Small intestine (tissue), 16 donors: ENCODE results near the gene TSC22D2. TPM values are rescaled to one million over a fixed set of nuclear protein-coding genes. Genes with fewer than 3 reads are reported as not detected.

ENCODE experiments used
- DNase-seq, 2 donors: peaks; one replicate each; pipeline versions ENCODE4 v3.0.0 to v3.0.0-alpha.2; 2013
- FAIRE-seq: peaks from 2 replicates; lab custom pipeline; 2012; peaks lifted over from hg19 to GRCh38; lab: Jason Lieb, UNC
- H3K27ac ChIP-seq, 3 donors: one replicate each; pipeline ENCODE4 v1.5.1; 2013; ENCODE audit warnings: low read length in 2 of 3, mild to moderate bottlenecking in 2 of 3, control low read depth in 1 of 3, inconsistent platforms in 1 of 3, low read depth in 1 of 3, moderate library complexity in 1 of 3
- H3K27me3 ChIP-seq, 3 donors: one replicate each; pipeline ENCODE4 v1.6.1; 2013; ENCODE audit warnings: low read length in 3 of 3, inconsistent platforms in 1 of 3; ENCODE audit not compliant: control insufficient read depth in 3 of 3, insufficient read depth in 3 of 3
- H3K36me3 ChIP-seq, 3 donors: one replicate each; pipeline ENCODE4 v1.6.1; 2013; ENCODE audit warnings: low read length in 3 of 3, inconsistent platforms in 1 of 3, low read depth in 1 of 3, mild to moderate bottlenecking in 1 of 3, moderate library complexity in 1 of 3; ENCODE audit not compliant: control insufficient read depth in 3 of 3, insufficient read depth in 2 of 3
- H3K4me1 ChIP-seq, 3 donors: one replicate each; pipeline ENCODE4 v1.6.1; 2013; ENCODE audit warnings: low read length in 2 of 3, inconsistent platforms in 1 of 3, low read depth in 1 of 3, mild to moderate bottlenecking in 1 of 3, moderate library complexity in 1 of 3; ENCODE audit not compliant: control insufficient read depth in 3 of 3, insufficient read depth in 2 of 3
- H3K4me3 ChIP-seq, 3 donors: one replicate each; pipeline ENCODE4 v1.5.1; 2013; ENCODE audit warnings: low read length in 3 of 3, control low read depth in 1 of 3, inconsistent platforms in 1 of 3, low read depth in 1 of 3, mild to moderate bottlenecking in 1 of 3, moderate library complexity in 1 of 3
- H3K9me3 ChIP-seq, 2 donors: one replicate each; pipeline ENCODE4 v1.6.1; 2013; ENCODE audit warnings: low read depth in 1 of 2, low read length in 1 of 2; ENCODE audit not compliant: control insufficient read depth in 2 of 2, insufficient read depth in 1 of 2
- WGBS, 3 donors: extraction: QIAGEN DNeasy Blood & Tissue Kit; methylation state at CpG; one replicate each; pipeline ENCODE4 v1.1.7; 2013; 5-methylcytosine and 5-hydroxymethylcytosine counted together
- long read RNA-seq, 10 donors: transcript quantifications; one replicate each; lab custom pipeline, GENCODE V29; 2026
- polyA plus RNA-seq, 4 donors: library from polyadenylated mRNA; stranded (reverse) in 3 of 4; unstranded in 1 of 4; fragments of 200-250 nt in 3 of 4; fragments of 120-200 nt in 1 of 4; gene quantifications; one replicate each; pipeline versions ENCODE4 v1.2.1 to v1.2.3, GENCODE V29; 2013
- donor health status: healthy with polysubstance abuse.
- donor health status: control.
- donor health status: control.
- donor health status: Bipolar disorder and iron deficiency.
- donor health status: healthy.

TSC22D2 gene
- polyA plus RNA-seq: 10 to 100 TPM in 1 of 4 donors, 1 to 10 TPM in 3; 5.9 to 48.7 (median 7.5) TPM
- long read RNA-seq, donor 1: 0 reads
- long read RNA-seq, donor 2, transcript TSC22D2-203 (3 exons, 2,093 nt): major isoform, 6 of 8 reads
- long read RNA-seq, donor 2, partial matches to known transcripts: 0 of 8 reads
- long read RNA-seq, donor 2, other reads (novel, unspliced or antisense): 0 of 8 reads
- long read RNA-seq, donor 3, transcript TSC22D2-202 (2 exons, 930 nt): major isoform, 5 of 7 reads
- long read RNA-seq, donor 3, partial matches to known transcripts: 0 of 7 reads
- long read RNA-seq, donor 3, other reads (novel, unspliced or antisense): 0 of 7 reads
- long read RNA-seq, donor 4, partial matches to known transcripts: 0 of 1 reads
- long read RNA-seq, donor 4, other reads (novel, unspliced or antisense): 0 of 1 reads
- long read RNA-seq, donor 5, partial matches to known transcripts: 17 of 21 reads
- long read RNA-seq, donor 5, other reads (novel, unspliced or antisense): 0 of 21 reads
- long read RNA-seq, donor 6, transcript TSC22D2-203 (3 exons, 2,093 nt): major isoform, 11 of 299 reads
- long read RNA-seq, donor 6, partial matches to known transcripts: 287 of 299 reads
- long read RNA-seq, donor 6, other reads (novel, unspliced or antisense): 0 of 299 reads
- long read RNA-seq, donor 7: 0 reads
- long read RNA-seq, donor 8, partial matches to known transcripts: 0 of 1 reads
- long read RNA-seq, donor 8, other reads (novel, unspliced or antisense): 0 of 1 reads
- long read RNA-seq, donor 9, partial matches to known transcripts: 17 of 20 reads
- long read RNA-seq, donor 9, other reads (novel, unspliced or antisense): 0 of 20 reads
- long read RNA-seq, donor 10, transcript TSC22D2-203 (3 exons, 2,093 nt): major isoform, 8 of 14 reads
- long read RNA-seq, donor 10, transcript TSC22D2-202 (2 exons, 930 nt): minor isoform, 6 of 14 reads
- long read RNA-seq, donor 10, partial matches to known transcripts: 0 of 14 reads
- long read RNA-seq, donor 10, other reads (novel, unspliced or antisense): 0 of 14 reads

GRCh38 chr3:150408221-150409124 is at the start of gene TSC22D2:
Gene TSC22D2, plus strand, starts transcription at chr3:150408298. Its CDS starts 1,053 bp downstream, at chr3:150409351.
- Histone ChIP-seq H3K36me3 (peaks cover 0 to 6% (median 0%) of the 10 kb centered on the region in 3 donors), H3K27ac (peak within 1 kb of the TSS; percentile 95 to 98 (median 96)), H3K4me3 (peak within 1 kb of the TSS; percentile 65 to 98 (median 96)), H3K27me3 (no peaks in the 10 kb centered on the region), H3K9me3 (no peaks in the 10 kb centered on the region), H3K4me1 (peaks cover 0 to 5% (median 0%) of the 10 kb centered on the region in 3 donors)
- whole genome bisulfite sequencing, 3 donors: 0 to 1% (median 0%) methylated on average over 72 to 102 of the region's 102 CpGs
- DNase-seq (peak; percentile 87 to 99), FAIRE-seq (no peak)

DNA sequence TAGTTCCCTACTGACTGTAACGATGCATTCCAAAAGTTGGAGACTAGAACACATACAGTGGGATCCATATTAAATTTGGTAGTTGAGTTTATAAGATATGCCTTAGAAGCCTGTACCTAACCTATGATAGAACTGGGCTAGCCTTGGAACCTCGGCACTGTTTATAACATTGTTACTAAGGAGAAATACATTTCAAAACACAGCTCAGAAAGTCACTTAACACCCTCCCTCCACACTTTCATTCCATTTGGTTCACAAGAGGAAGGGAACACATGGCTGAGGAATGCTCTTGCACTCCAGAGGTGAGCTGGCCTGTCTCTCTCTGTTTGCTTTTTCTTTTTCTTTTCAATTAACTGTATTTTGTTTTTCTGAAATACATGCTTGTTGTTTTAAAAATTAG is 48.7 kb upstream of the TSC22D2 start:
- Histone ChIP-seq H3K4me1 (peaks cover 0 to 5% (median 4%) of the 10 kb centered on the region in 3 donors), H3K4me3 (no peak overlapping the region), H3K9me3 (no peaks in the 10 kb centered on the region), H3K27ac (no peak overlapping the region), H3K27me3 (no peaks in the 10 kb centered on the region), H3K36me3 (no peaks in the 10 kb centered on the region)
- no peak for DNase-seq
- FAIRE-seq: no peak
- 90 to 95% (median 94%) methylated on average over 2 of the region's 2 CpGs for WGBS, 3 donors

DNA sequence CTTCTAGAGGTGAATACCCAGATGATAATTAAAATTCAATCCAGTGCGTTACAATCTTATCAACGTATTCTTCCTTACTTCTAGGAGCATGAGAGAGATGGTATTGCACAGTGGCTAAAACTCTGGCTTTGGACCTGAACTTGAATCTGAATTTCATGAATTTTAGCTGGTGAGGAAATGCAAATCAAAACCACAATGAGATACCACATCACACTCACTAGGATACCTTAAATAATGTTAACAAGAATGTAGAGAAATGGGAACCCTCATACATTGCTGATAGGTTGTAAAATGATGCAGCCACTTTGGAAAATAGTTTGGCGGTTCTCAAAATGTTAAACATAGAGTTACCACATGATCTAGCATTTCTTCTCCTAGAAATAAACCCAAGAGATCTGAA is 47.1 kb upstream of the TSC22D2 start:
- no peak for FAIRE-seq
- no peaks in the 10 kb centered on the region for H3K36me3 ChIP-seq
- DNase-seq: no peak
- H3K4me3 ChIP-seq: no peak overlapping the region
- no peak overlapping the region for H3K27ac ChIP-seq
- 95 to 97% (median 96%) methylated on average over 3 of the region's 3 CpGs for WGBS, 3 donors
- no peaks in the 10 kb centered on the region for H3K9me3 ChIP-seq
- H3K27me3 ChIP-seq: no peaks in the 10 kb centered on the region
- H3K4me1 ChIP-seq: peaks cover 0 to 5% (median 4%) of the 10 kb centered on the region in 3 donors

DNA sequence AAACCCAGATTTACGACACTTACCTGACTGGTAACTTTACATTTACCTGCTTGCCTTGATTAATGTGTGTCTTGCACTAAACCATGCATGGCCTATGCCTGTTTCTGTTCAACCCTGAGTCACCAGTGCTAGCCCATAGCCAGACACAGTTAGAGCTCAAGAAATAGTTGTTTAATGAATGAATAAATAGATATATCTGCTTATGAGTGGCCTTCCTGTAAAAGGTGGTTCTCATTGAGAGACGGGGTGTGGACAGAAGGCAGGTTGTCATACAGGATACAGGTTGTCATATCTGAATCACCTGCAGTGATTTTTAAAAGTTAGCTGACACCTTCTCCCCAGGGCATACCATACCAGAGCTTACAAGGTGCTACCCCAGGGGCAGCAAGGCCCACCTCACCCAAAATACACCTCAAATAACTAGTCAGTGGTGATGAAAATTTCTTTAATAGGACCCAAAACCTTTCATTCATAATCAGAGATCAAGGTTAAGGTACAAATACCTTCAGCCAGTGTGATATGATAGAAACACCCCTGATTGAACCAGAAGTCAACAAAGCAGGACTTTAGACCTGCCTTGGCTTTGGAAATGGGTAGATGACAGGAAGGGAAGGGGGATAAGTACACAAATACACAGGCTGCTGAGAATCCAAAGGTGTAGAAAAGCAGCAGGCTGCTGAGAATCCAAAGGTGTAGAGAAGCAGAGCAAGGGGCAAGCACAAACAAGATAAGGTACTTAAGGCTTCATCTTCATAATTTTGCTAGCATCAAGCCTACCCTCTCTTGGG is 45.4 kb upstream of the TSC22D2 start:
- 65 to 83% (median 77%) methylated on average over 2 of the region's 2 CpGs for WGBS, 3 donors
- FAIRE-seq: no peak

GRCh38 chr3:150363420-150363819 is 44.7 kb upstream of the TSC22D2 start:
- no peaks in the 10 kb centered on the region for H3K9me3 ChIP-seq
- DNase-seq: no peak
- FAIRE-seq: no peak
- H3K27me3 ChIP-seq: no peaks in the 10 kb centered on the region
- no peak overlapping the region for H3K4me3 ChIP-seq
- H3K4me1 ChIP-seq: peaks cover 0 to 5% (median 4%) of the 10 kb centered on the region in 3 donors
- H3K36me3 ChIP-seq: no peaks in the 10 kb centered on the region
- H3K27ac ChIP-seq: peak overlapping the region in 1 of 3 donors; percentile 48
- 79 to 85% (median 80%) methylated on average over 2 of the region's 2 CpGs for WGBS, 3 donors

More for the DNA sequence above, 45.4 kb upstream of the TSC22D2 start:
- peaks cover 0 to 5% (median 4%) of the 10 kb centered on the region in 3 donors for H3K4me1 ChIP-seq
- no peak overlapping the region for H3K4me3 ChIP-seq
- no peaks in the 10 kb centered on the region for H3K9me3 ChIP-seq
- H3K27ac ChIP-seq: peak overlapping the region; percentile 32 to 67 (median 48)
- no peaks in the 10 kb centered on the region for H3K36me3 ChIP-seq
- H3K27me3 ChIP-seq: no peaks in the 10 kb centered on the region
- peak; percentile 34 to 80 for DNase-seq

- Histone ChIP-seq H3K4me3 (no peak overlapping the region), H3K36me3 (no peaks in the 10 kb centered on the region), H3K4me1 (peaks cover 0 to 5% (median 4%) of the 10 kb centered on the region in 3 donors), H3K27ac (no peak overlapping the region), H3K9me3 (no peaks in the 10 kb centered on the region), H3K27me3 (no peaks in the 10 kb centered on the region)
- DNase-seq: no peak
- no peak for FAIRE-seq
- WGBS, 3 donors: 72 to 78% (median 76%) methylated on average over 5 of the region's 5 CpGs
Measured at GRCh38 chr3:150365132-150365604, 42.9 kb upstream of the TSC22D2 start.

- H3K27ac ChIP-seq: no peak overlapping the region
- DNase-seq (no peak), FAIRE-seq (no peak)
- no peaks in the 10 kb centered on the region for H3K9me3 ChIP-seq
- H3K4me3 ChIP-seq: no peak overlapping the region
- H3K4me1 ChIP-seq: peaks cover 2 to 15% (median 3%) of the 10 kb centered on the region in 3 donors
- no peaks in the 10 kb centered on the region for H3K36me3 ChIP-seq
- no peaks in the 10 kb centered on the region for H3K27me3 ChIP-seq
Measured at GRCh38 chr3:150367757-150368156, 40.3 kb upstream of the TSC22D2 start.
